SK-N-SH (cell line): ENCODE measurements around the gene RHOBTB3. TPM values are rescaled to one million over a fixed set of nuclear protein-coding genes. Genes with fewer than 3 reads are reported as not detected.

Source experiments
- CTCF ChIA-PET: fragments of 300-600, 350-600 bp; formaldehyde crosslinking; extraction: SDS; loops from one replicate; lab custom pipeline; 2021; lab: Yijun Ruan, JAX
- POLR2A ChIA-PET: fragments of 350-600 bp; sonication (Branson Sonifier 250); formaldehyde crosslinking; extraction: SDS; loops from one replicate; lab custom pipeline; 2020; ENCODE audit warnings: antibody characterized with exemption, inconsistent platforms; lab: Yijun Ruan, JAX
- DNase-seq: peaks from one replicate; pipeline ENCODE4 v3.0.0; 2012
- H2AFZ ChIP-seq: fragments of 200-600 bp; sonication (generic); 2 replicates; pipeline ENCODE4 v1.8.1; 2016; ENCODE audit warnings: antibody characterized with exemption, mild to moderate bottlenecking, low read depth
- H3F3A ChIP-seq: fragments of 200-600 bp; sonication (generic); replicated peaks from 2 replicates; pipeline ENCODE3; 2016; ENCODE audit warnings: antibody characterized with exemption, mild to moderate bottlenecking; ENCODE audit not compliant: insufficient read depth
- H3K27ac ChIP-seq, 2 experiments: fragments of 200-500 bp in 1 of 2; fragments of 200-600 bp in 1 of 2; sonication (Bioruptor generic) in 1 of 2; sonication (generic), shearing (Covaris generic) in 1 of 2; 2 replicates each; pipeline versions ENCODE4 v1.5.1 to v1.6.1; 2014 to 2016; ENCODE audit warnings: low read depth in 2 of 2, inconsistent platforms in 1 of 2, low read length in 1 of 2, mild to moderate bottlenecking in 1 of 2, mixed read lengths in 1 of 2
- H3K27me3 ChIP-seq: fragments of 200-600 bp; sonication (generic), shearing (Covaris generic); 2 replicates; pipeline ENCODE4 v1.6.1; 2016; ENCODE audit warnings: mixed run types; ENCODE audit not compliant: insufficient read depth
- H3K36me3 ChIP-seq, 2 experiments: fragments of 200-500 bp in 1 of 2; fragments of 200-600 bp in 1 of 2; sonication (Bioruptor generic) in 1 of 2; sonication (generic) in 1 of 2; replicated peaks in 1 of 2; 2 replicates each; pipeline versions ENCODE3 to v1.5.1; 2014 to 2016; ENCODE audit warnings: low read length in 1 of 2, mild to moderate bottlenecking in 1 of 2; ENCODE audit not compliant: insufficient read depth in 2 of 2, control insufficient read depth in 1 of 2
- H3K4me1 ChIP-seq, 2 experiments: fragments of 200-500 bp in 1 of 2; fragments of 200-600 bp in 1 of 2; sonication (Bioruptor generic) in 1 of 2; sonication (generic), shearing (Covaris generic) in 1 of 2; 2 replicates each; pipeline versions ENCODE4 v1.5.1 to v1.6.1; 2014 to 2016; ENCODE audit warnings: low read depth in 1 of 2, low read length in 1 of 2, mixed run types in 1 of 2; ENCODE audit not compliant: insufficient read depth in 2 of 2, control insufficient read depth in 1 of 2
- H3K4me2 ChIP-seq: fragments of 200-600 bp; sonication (generic), shearing (Covaris generic); 2 replicates; pipeline ENCODE4 v1.6.1; 2017; ENCODE audit warnings: mixed run types
- H3K4me3 ChIP-seq, 2 experiments: fragments of 200-500 bp in 1 of 2; fragments of 200-600 bp in 1 of 2; sonication (Bioruptor generic) in 1 of 2; sonication (generic), shearing (Covaris generic) in 1 of 2; 2 replicates each; pipeline versions ENCODE4 v1.5.1 to v1.8.1; 2014 to 2016; ENCODE audit warnings: low read depth in 2 of 2, inconsistent platforms in 1 of 2, low read length in 1 of 2, mild to moderate bottlenecking in 1 of 2, mixed read lengths in 1 of 2, moderate library complexity in 1 of 2
- H3K79me2 ChIP-seq: fragments of 200-600 bp; sonication (generic); 2 replicates; pipeline ENCODE4 v1.8.1; 2017; ENCODE audit warnings: mild to moderate bottlenecking; ENCODE audit not compliant: insufficient read depth
- H3K9ac ChIP-seq: fragments of 200-600 bp; sonication (generic); 2 replicates; pipeline ENCODE4 v1.6.1; 2017; ENCODE audit warnings: mixed run types
- H3K9me2 ChIP-seq: fragments of 200-600 bp; sonication (generic); 2 replicates; pipeline ENCODE4 v1.6.1; 2017; ENCODE audit warnings: mixed run types
- H3K9me3 ChIP-seq: fragments of 200-600 bp; sonication (generic); 2 replicates; pipeline ENCODE4 v1.6.1; 2017; ENCODE audit warnings: mixed run types, mild to moderate bottlenecking, moderate library complexity
- H4K20me1 ChIP-seq: fragments of 200-600 bp; sonication (generic); 2 replicates; pipeline ENCODE4 v1.6.1; 2017; ENCODE audit warnings: mild to moderate bottlenecking, mixed run types; ENCODE audit not compliant: insufficient read depth
- FOSL2 ChIP-seq: IDR thresholded peaks from 2 replicates; pipeline ENCODE4 v1.4.0; 2012; ENCODE audit warnings: low read depth, mild to moderate bottlenecking, moderate library complexity, borderline replicate concordance
- FOXM1 ChIP-seq: IDR thresholded peaks from 2 replicates; pipeline ENCODE4 v1.4.0; 2012; ENCODE audit warnings: low read depth, mild to moderate bottlenecking
- GABPA ChIP-seq: IDR thresholded peaks from 2 replicates; pipeline ENCODE4 v1.4.0; 2012; ENCODE audit warnings: low read depth, mild to moderate bottlenecking
- JUND ChIP-seq: IDR thresholded peaks from 2 replicates; pipeline ENCODE4 v1.4.0; 2012
- NFIC ChIP-seq: IDR thresholded peaks from 2 replicates; pipeline ENCODE4 v1.4.0; 2012; ENCODE audit warnings: borderline replicate concordance
- PBX3 ChIP-seq: IDR thresholded peaks from 2 replicates; pipeline ENCODE4; 2012
- TCF12 ChIP-seq: IDR thresholded peaks from 2 replicates; pipeline ENCODE4 v1.4.0; 2012
- TEAD4 ChIP-seq: IDR thresholded peaks from 2 replicates; pipeline ENCODE4 v1.4.0; 2012; ENCODE audit warnings: mild to moderate bottlenecking, borderline replicate concordance; ENCODE audit not compliant: insufficient read depth
- USF1 ChIP-seq: IDR thresholded peaks from 2 replicates; pipeline ENCODE4 v1.4.0; 2012; ENCODE audit warnings: low read depth, borderline replicate concordance
- WGBS: methylation state at CpG from one replicate; pipeline ENCODE4 v1.1.6; 2017; ENCODE audit warnings: low lambda C conversion rate; 5-methylcytosine and 5-hydroxymethylcytosine counted together
- polyA plus RNA-seq, 3 experiments: library from polyadenylated mRNA; depleted of rRNA; stranded (reverse); fragments of >200 nt; gene quantifications; 2 replicates each; pipeline ENCODE4 v1.2.3, GENCODE V29; 2012
- TF ChIP-seq, protein P1 (sequence below): IDR thresholded peaks from 2 replicates; pipeline ENCODE4 v1.4.0; 2012; ENCODE audit warnings: low read depth, borderline replicate concordance
- TF ChIP-seq, protein P2 (sequence below): fragments of 150-350 bp; IDR thresholded peaks from 2 replicates; pipeline ENCODE4 v1.6.1; 2017; ENCODE audit warnings: antibody characterized with exemption, low read length, low read depth, borderline replicate concordance

The RHOBTB3 gene
- polyA plus RNA-seq, 1 of the 3 experiments (the other 2 are of a cell fraction) = 59.3 TPM

GRCh38 chr5:95713960-95714710 is 17.0 kb upstream of the RHOBTB3 start:
- no peak overlapping the region for H3K4me3 ChIP-seq
- peaks cover 6 to 11% of the 10 kb centered on the region in 2 experiments; a peak in 2 of 4 replicates for H3K4me1 ChIP-seq
- H3K79me2 ChIP-seq = no peaks in the 10 kb centered on the region
- no peaks in the 10 kb centered on the region for H3K36me3 ChIP-seq
- no peaks in the 10 kb centered on the region for H3K9me2 ChIP-seq
- no peak overlapping the region for H3K9ac ChIP-seq
- H3F3A ChIP-seq = peaks cover 19% of the 10 kb centered on the region
- WGBS = 95% methylated on average over 4 of the region's 4 CpGs
- H3K27ac ChIP-seq = no peak overlapping the region
- no peaks in the 10 kb centered on the region for H4K20me1 ChIP-seq
- H3K9me3 ChIP-seq = no peaks in the 10 kb centered on the region
- no peak overlapping the region for H2AFZ ChIP-seq
- TF ChIP-seq, protein P1, sequence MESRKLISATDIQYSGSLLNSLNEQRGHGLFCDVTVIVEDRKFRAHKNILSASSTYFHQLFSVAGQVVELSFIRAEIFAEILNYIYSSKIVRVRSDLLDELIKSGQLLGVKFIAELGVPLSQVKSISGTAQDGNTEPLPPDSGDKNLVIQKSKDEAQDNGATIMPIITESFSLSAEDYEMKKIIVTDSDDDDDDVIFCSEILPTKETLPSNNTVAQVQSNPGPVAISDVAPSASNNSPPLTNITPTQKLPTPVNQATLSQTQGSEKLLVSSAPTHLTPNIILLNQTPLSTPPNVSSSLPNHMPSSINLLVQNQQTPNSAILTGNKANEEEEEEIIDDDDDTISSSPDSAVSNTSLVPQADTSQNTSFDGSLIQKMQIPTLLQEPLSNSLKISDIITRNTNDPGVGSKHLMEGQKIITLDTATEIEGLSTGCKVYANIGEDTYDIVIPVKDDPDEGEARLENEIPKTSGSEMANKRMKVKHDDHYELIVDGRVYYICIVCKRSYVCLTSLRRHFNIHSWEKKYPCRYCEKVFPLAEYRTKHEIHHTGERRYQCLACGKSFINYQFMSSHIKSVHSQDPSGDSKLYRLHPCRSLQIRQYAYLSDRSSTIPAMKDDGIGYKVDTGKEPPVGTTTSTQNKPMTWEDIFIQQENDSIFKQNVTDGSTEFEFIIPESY = no peak
- TF ChIP-seq GABPA (no peak), FOXM1 (no peak)
- TF ChIP-seq, protein P2, sequence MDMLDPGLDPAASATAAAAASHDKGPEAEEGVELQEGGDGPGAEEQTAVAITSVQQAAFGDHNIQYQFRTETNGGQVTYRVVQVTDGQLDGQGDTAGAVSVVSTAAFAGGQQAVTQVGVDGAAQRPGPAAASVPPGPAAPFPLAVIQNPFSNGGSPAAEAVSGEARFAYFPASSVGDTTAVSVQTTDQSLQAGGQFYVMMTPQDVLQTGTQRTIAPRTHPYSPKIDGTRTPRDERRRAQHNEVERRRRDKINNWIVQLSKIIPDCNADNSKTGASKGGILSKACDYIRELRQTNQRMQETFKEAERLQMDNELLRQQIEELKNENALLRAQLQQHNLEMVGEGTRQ = no peak
- H3K4me2 ChIP-seq = no peak overlapping the region
- CTCF ChIA-PET = interaction anchor here (0.6 kb wide), 1 partner anchor 70 kb away, joined by 3 read pairs; no protein-coding TSS in a partner anchor
- H3K27me3 ChIP-seq = no peaks in the 10 kb centered on the region
- POLR2A ChIA-PET = no interaction called here
- no peak for DNase-seq

DNA sequence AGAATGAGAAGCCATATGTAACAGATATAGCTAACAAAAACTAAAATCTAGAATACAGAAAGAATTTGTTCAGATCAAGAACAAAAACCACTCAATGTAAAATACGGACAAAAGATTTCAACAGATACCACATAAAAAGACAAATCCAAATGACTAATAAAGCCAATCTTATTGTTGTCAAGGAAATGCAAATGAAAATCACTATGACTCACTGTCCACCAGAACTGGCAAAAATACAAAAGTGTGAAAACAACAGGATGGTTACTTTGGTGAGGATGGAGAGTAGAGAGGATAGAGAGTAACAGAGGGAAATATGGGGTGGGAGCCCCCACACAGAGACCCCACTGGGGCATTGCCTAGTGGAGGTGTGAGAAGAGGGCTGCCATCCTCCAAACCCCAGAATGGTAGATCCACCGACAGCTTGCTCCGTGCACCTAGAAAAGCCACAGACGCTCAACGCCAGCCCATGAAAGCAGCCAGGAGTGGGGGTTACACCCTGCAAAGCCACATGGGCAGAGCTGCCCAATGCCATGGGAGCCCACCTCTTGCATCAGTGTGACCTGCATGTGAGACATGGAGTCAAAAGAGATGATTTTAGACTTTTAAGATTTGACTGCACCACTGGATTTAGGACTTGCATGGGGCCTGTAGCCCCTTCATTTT is 15.2 kb upstream of the RHOBTB3 start:
- H3K9ac ChIP-seq = no peak overlapping the region
- CTCF ChIA-PET = no interaction called here
- H3K9me2 ChIP-seq = no peaks in the 10 kb centered on the region
- H3K9me3 ChIP-seq = no peaks in the 10 kb centered on the region
- H3K4me3 ChIP-seq = no peak overlapping the region
- no peak overlapping the region for H3K4me2 ChIP-seq
- H2AFZ ChIP-seq = 0 out of 2 replicates have a peak overlapping the region, but pooled peaks have one; percentile 17
- DNase-seq = no peak
- POLR2A ChIA-PET = no interaction called here
- H3K79me2 ChIP-seq = no peaks in the 10 kb centered on the region
- no peak for TF ChIP-seq USF1
- peak; percentile 73 for TF ChIP-seq JUND
- TF ChIP-seq TEAD4 = no peak
- TF ChIP-seq PBX3 = peak; percentile 30; the same call in 1 of the 2 replicates
- TF ChIP-seq TCF12 = peak; percentile 52; the same call in 1 of the 2 replicates
- peak; percentile 68; the same call in 1 of the 2 replicates for TF ChIP-seq FOSL2
- peak; percentile 43; the same call in 1 of the 2 replicates for TF ChIP-seq NFIC
- TF ChIP-seq, all 33 proteins: peak for 5
- H3K36me3 ChIP-seq = no peaks in the 10 kb centered on the region
- H3K27me3 ChIP-seq = no peaks in the 10 kb centered on the region
- peaks cover 3 to 11% of the 10 kb centered on the region in 2 experiments; a peak in 3 of 4 replicates for H3K4me1 ChIP-seq
- WGBS = 49% methylated on average over 2 of the region's 5 CpGs
- no peaks in the 10 kb centered on the region for H4K20me1 ChIP-seq
- peaks cover 19% of the 10 kb centered on the region for H3F3A ChIP-seq
- peak overlapping the region in 1 of 2 experiments; percentile 63; a peak in 2 of 4 replicates for H3K27ac ChIP-seq
